Endothelial cell of umbilical vein (primary cell): ENCODE measurements around the gene LGALS3. TPM values are rescaled to one million over a fixed set of nuclear protein-coding genes. Genes with fewer than 3 reads are reported as not detected.

ENCODE experiments used
- BruUV-seq: library from RNA; stranded (reverse); fragments of 400-500 nt; replicated peaks from 2 replicates; lab custom pipeline; 2021; lab: Mats Ljungman, UMichigan
- CTCF ChIA-PET: fragments of 300-600, 350-600 bp; sonication (Branson Sonifier 250); formaldehyde crosslinking; loops from one replicate; lab custom pipeline; 2021; ENCODE audit warnings: antibody characterized with exemption, inconsistent platforms; lab: Charles Lee
- POLR2A ChIA-PET: fragments of 300-600, 350-600 bp; sonication (Branson Sonifier 250); formaldehyde crosslinking; loops from one replicate; lab custom pipeline; 2021; ENCODE audit warnings: antibody characterized with exemption, inconsistent platforms; lab: Charles Lee
- DNase-seq: peaks from one replicate; pipeline ENCODE4 v3.0.0-alpha.2; 2011; ENCODE audit warnings: low read depth, low spot score
- FAIRE-seq: peaks from 2 replicates; lab custom pipeline; 2011; peaks lifted over from hg19 to GRCh38; lab: Jason Lieb, UNC
- H2AFZ ChIP-seq: 2 replicates; pipeline ENCODE4 v1.6.0; 2012; ENCODE audit warnings: low read depth, low read length, control low read depth, inconsistent platforms
- H3K27ac ChIP-seq: 2 replicates; pipeline ENCODE4 v1.5.1; 2011; ENCODE audit warnings: low read depth, mild to moderate bottlenecking, control low read depth, low read length, moderate library complexity; ENCODE audit not compliant: insufficient read depth
- H3K27me3 ChIP-seq, 2 experiments: 2 replicates each; pipeline versions ENCODE4 v1.6.0 to v1.6.1; 2011; ENCODE audit warnings: low read length in 2 of 2, mixed read lengths in 1 of 2; ENCODE audit not compliant: control insufficient read depth in 2 of 2, insufficient read depth in 2 of 2
- H3K36me3 ChIP-seq, 2 experiments: 2 replicates in 1 of 2; 3 replicates in 1 of 2; pipeline ENCODE4 v1.5.1; 2011; ENCODE audit warnings: low read length in 2 of 2, mild to moderate bottlenecking in 1 of 2, moderate library complexity in 1 of 2; ENCODE audit not compliant: control insufficient read depth in 2 of 2, insufficient read depth in 2 of 2; ENCODE audit errors: extremely low read depth in 1 of 2
- H3K4me1 ChIP-seq: 3 replicates; pipeline ENCODE4 v1.5.1; 2011; ENCODE audit warnings: mild to moderate bottlenecking, low read length; ENCODE audit not compliant: control insufficient read depth, insufficient read depth; ENCODE audit errors: extremely low read depth
- H3K4me2 ChIP-seq: 2 replicates; pipeline ENCODE4 v1.6.1; 2011; ENCODE audit warnings: low read length, control low read depth, mixed read lengths; ENCODE audit not compliant: insufficient read depth
- H3K4me3 ChIP-seq, 3 experiments: fragments of 200-600 bp in 1 of 3; sonication (generic), shearing (Covaris generic) in 1 of 3; replicated peaks in 1 of 3; 2 replicates each; pipeline ENCODE4 v1.5.1; 2011 to 2016; ENCODE audit warnings: control low read depth in 3 of 3, low read length in 3 of 3, mild to moderate bottlenecking in 2 of 3, inconsistent platforms in 1 of 3, low read depth in 1 of 3, moderate library complexity in 1 of 3; ENCODE audit not compliant: insufficient read depth in 1 of 3
- H3K79me2 ChIP-seq: 2 replicates; pipeline ENCODE4 v1.6.0; 2012; ENCODE audit warnings: low read length, inconsistent platforms; ENCODE audit not compliant: control insufficient read depth, insufficient read depth
- H3K9ac ChIP-seq: replicated peaks from 2 replicates; pipeline ENCODE3; 2011; ENCODE audit warnings: low read length, control low read depth; ENCODE audit not compliant: insufficient read depth; ENCODE audit errors: extremely low read depth
- H3K9me1 ChIP-seq: replicated peaks from 3 replicates; pipeline ENCODE4 v1.6.0; 2011; ENCODE audit warnings: mild to moderate bottlenecking, low read length; ENCODE audit not compliant: control insufficient read depth, insufficient read depth; ENCODE audit errors: extremely low read depth
- H3K9me3 ChIP-seq: replicated peaks from 2 replicates; pipeline ENCODE4 v1.5.1; 2012; ENCODE audit warnings: low read length, inconsistent platforms; ENCODE audit not compliant: control insufficient read depth, insufficient read depth
- H4K20me1 ChIP-seq: replicated peaks from 2 replicates; pipeline ENCODE3; 2011; ENCODE audit warnings: mild to moderate bottlenecking, low read length; ENCODE audit not compliant: control insufficient read depth, insufficient read depth; ENCODE audit errors: extremely low read depth
- CTCF ChIP-seq, 2 donors: IDR thresholded peaks; 1 replicate in 1 of 2; 2 replicates in 1 of 2; pipeline ENCODE4 v1.5.1; 2011; ENCODE audit warnings: low read length in 2 of 2, mild to moderate bottlenecking in 2 of 2, moderate library complexity in 2 of 2, control low read depth in 1 of 2, inconsistent platforms in 1 of 2, low read depth in 1 of 2; ENCODE audit not compliant: insufficient read depth in 1 of 2; ENCODE audit errors: extremely low read depth in 1 of 2
- EZH2 ChIP-seq: IDR thresholded peaks from 2 replicates; pipeline ENCODE4 v1.6.1; 2012; ENCODE audit warnings: borderline replicate concordance, low read depth, mild to moderate bottlenecking, moderate library complexity, low read length, inconsistent platforms; ENCODE audit not compliant: severe bottlenecking
- FOS ChIP-seq: IDR thresholded peaks from 2 replicates; pipeline ENCODE4 v1.6.1; 2011; ENCODE audit warnings: mild to moderate bottlenecking, low read length, moderate library complexity, borderline replicate concordance; ENCODE audit not compliant: insufficient read depth
- GATA2 ChIP-seq: IDR thresholded peaks from 2 replicates; pipeline ENCODE4 v1.7.0; 2011; ENCODE audit warnings: low read depth, mild to moderate bottlenecking, moderate library complexity, mixed read lengths, low read length; ENCODE audit not compliant: insufficient read length, insufficient read depth
- JUN ChIP-seq: IDR thresholded peaks from 2 replicates; pipeline ENCODE4 v1.6.1; 2011; ENCODE audit warnings: borderline replicate concordance, low read depth; ENCODE audit not compliant: insufficient read length, insufficient read depth
- MAX ChIP-seq: IDR thresholded peaks from 2 replicates; pipeline ENCODE4 v1.6.1; 2011; ENCODE audit not compliant: insufficient read depth, insufficient read length
- MYC ChIP-seq: IDR thresholded peaks from one replicate; pipeline ENCODE4 v1.6.1; 2011; ENCODE audit warnings: mild to moderate bottlenecking, low read depth, low read length
- POLR2A ChIP-seq: IDR thresholded peaks from 2 replicates; pipeline ENCODE4 v1.6.1; 2012; ENCODE audit warnings: low read depth, mild to moderate bottlenecking, control low read depth, low read length
- POLR2AphosphoS5 ChIP-seq: IDR thresholded peaks from 2 replicates; pipeline ENCODE4 v1.6.1; 2012; ENCODE audit warnings: low read depth, mild to moderate bottlenecking, control low read depth, low read length, moderate library complexity; ENCODE audit not compliant: insufficient read depth
- dilution Hi-C: fragments of 300-500 bp; cut with MboI; formaldehyde crosslinking; loops from one replicate; pipeline ENCODE4 v1.15.0; 2019; ENCODE audit warnings: low sequenced_read_pairs; ENCODE audit not compliant: extremely low pct_ligation_motif_present
- intact Hi-C: fragments of 100-400 bp; cut with micrococcal nuclease; formaldehyde crosslinking; loops from one replicate; pipeline ENCODE4 v1.10.0; 2022
- polyA plus RNA-seq, 4 experiments: library from polyadenylated mRNA; depleted of rRNA in 3 of 4; stranded (reverse) in 3 of 4; unstranded in 1 of 4; fragments of >200 nt; gene quantifications; 2 replicates each; pipeline versions ENCODE4 v1.2.1 to v1.2.3, GENCODE V29; 2011 to 2012; ENCODE audit warnings: missing spikeins in 1 of 4
- total RNA-seq: library from RNA; stranded (reverse); gene quantifications from 2 replicates; pipeline ENCODE4 v1.2.3, GENCODE V29; 2021

Gene LGALS3
- total and polyA plus RNA-seq, 2 donors (not counting 3 experiments of a cell fraction or from before 2014, with no cell fraction given) = 33.8 to 55.1 TPM

- Histone ChIP-seq H2AFZ (no peak overlapping the region), H3K9me1 (no peaks in the 10 kb centered on the region), H3K79me2 (peaks cover 24% of the 10 kb centered on the region), H3K27ac (peak overlapping the region; percentile 64), H3K4me3 (no peak overlapping the region), H4K20me1 (no peaks in the 10 kb centered on the region), H3K9ac (no peak overlapping the region), H3K27me3 (no peaks in the 10 kb centered on the region), H3K9me3 (no peaks in the 10 kb centered on the region), H3K4me1 (peaks cover 29% of the 10 kb centered on the region), H3K4me2 (peak overlapping the region; percentile 41), H3K36me3 (peaks cover 0 to 16% of the 10 kb centered on the region in 2 experiments)
- POLR2A ChIA-PET = no interaction called here
- TF ChIP-seq MYC = no peak
- TF ChIP-seq GATA2 = peak; percentile 27
- peak; percentile 20 for TF ChIP-seq FOS
- TF ChIP-seq JUN = no peak
- TF ChIP-seq MAX = no peak
- TF ChIP-seq POLR2AphosphoS5 = peak; percentile 37
- no peak for TF ChIP-seq EZH2
- DNase-seq (peak; percentile 25), FAIRE-seq (no peak)
- intact Hi-C loops (no loop called here), dilution Hi-C loops (no loop called here)
- CTCF ChIA-PET = interaction anchor here (1.1 to 1.8 kb wide), 2 partner anchors 19 to 174 kb away, joined by 3 to 7 read pairs; no protein-coding TSS in a partner anchor
- no TSS peak for BruUV-seq
Measured at GRCh38 chr14:55180006-55180405, 51.0 kb downstream of the LGALS3 start.

GRCh38 chr14:55180434-55180833, 51.4 kb downstream of the LGALS3 start:
- H3K27me3 ChIP-seq = no peaks in the 10 kb centered on the region
- DNase-seq (peak; percentile 37), FAIRE-seq (peak; percentile 38)
- no peaks in the 10 kb centered on the region for H3K9me1 ChIP-seq
- H3K4me1 ChIP-seq = peaks cover 29% of the 10 kb centered on the region
- no TSS peak for BruUV-seq
- intact Hi-C loops = no loop called here
- TF ChIP-seq CTCF (IDR thresholded peaks at IDR 0.05; ENCODE audit: extremely low read depth in 1 of 2, insufficient read depth in 1 of 2, low read depth in 1 of 2, low read length in 2 of 2) = no peak
- no peak for TF ChIP-seq POLR2A
- TF ChIP-seq MYC = no peak
- no peak for TF ChIP-seq EZH2
- no peak for TF ChIP-seq FOS
- no peak for TF ChIP-seq POLR2AphosphoS5
- no peak for TF ChIP-seq JUN
- no peak for TF ChIP-seq MAX
- no peak for TF ChIP-seq GATA2
- peak overlapping the region; percentile 62 for H2AFZ ChIP-seq
- peak overlapping the region; percentile 41 for H3K4me2 ChIP-seq
- H3K9me3 ChIP-seq = no peaks in the 10 kb centered on the region
- peaks cover 27% of the 10 kb centered on the region for H3K79me2 ChIP-seq
- no peak overlapping the region for H3K9ac ChIP-seq
- H3K27ac ChIP-seq = peak overlapping the region; percentile 64
- H3K4me3 ChIP-seq = no peak overlapping the region
- ChIA-PET CTCF (interaction anchor here (1.1 to 1.8 kb wide), 3 partner anchors 9 to 174 kb away, joined by 3 to 7 read pairs (median 3); no protein-coding TSS in a partner anchor), POLR2A (no interaction called here)
- no peaks in the 10 kb centered on the region for H4K20me1 ChIP-seq
- H3K36me3 ChIP-seq = peaks cover 0 to 16% of the 10 kb centered on the region in 2 experiments
- dilution Hi-C loops = no loop called here
